NCI-H1105 treated with DMSO at 0.1 percent for 48 hours (cell line): Measurements from ENCODE around the gene AUTS2.
A peak's percentile ranks its signal among the peaks of the same experiment; 100 is the strongest.

Experiments
- DNase-seq: peaks from one replicate; lab custom pipeline; 2025; lab: John Stamatoyannopoulos, UW

AUTS2 gene

DNA sequence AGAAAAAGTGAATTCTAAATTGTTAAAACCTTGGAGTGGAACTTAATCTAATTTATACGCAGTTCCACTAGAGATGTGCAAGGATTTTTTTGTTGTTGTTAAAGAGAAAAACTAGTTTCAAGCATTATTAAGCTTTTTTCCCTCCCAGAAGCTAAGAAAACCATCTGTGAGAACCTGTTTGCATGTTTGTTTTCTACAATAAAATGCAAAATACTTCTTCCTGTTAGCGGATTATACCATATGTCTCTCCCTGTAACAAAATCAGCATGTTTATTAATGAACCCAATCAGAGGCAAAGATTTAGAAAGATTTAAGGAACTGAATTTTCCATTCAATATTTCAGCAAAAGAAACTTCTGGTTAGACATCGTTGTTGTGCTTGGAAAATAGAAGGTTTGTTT is 953.9 kb downstream of the AUTS2 start:
- DNase-seq = no peak

DNA sequence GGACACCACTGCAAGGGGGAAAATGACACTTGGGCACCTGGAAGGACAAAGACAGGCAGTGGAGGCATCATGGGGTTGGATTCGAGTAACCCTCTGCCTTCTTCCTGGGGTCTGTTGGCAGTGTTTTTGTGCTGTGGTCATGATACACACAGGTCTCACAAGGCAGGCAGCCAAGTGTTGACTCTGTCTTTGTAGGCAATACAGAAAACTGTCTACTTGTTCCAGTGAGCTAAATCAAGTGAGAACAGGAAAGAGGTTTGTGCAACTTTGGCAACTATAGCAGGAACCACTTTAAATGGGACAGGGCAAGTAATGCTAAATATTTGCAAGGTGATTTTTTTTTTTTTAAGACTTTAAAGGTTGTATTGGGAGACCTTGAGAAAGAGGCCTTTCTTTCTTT is 955.1 kb downstream of the AUTS2 start:
- DNase-seq = no peak

DNA sequence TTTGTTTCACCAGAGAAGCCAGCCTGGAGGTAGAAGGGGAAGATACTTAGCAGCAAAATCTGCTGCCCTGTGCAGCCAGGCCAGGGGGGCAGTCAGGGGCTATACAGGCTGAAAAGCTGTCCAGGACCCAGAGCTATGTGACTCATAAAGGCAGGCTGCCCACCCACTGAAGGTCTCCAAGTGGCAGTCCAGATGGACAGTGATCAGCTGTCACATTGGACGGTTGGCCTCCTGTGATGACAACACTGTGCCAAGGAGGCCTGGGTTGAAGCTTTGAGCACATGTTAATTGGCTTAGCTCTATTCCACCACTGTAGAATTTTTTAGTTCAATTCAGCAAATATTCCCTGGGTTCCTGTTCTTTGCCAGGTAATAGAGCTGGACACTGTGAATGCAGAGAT is 956.4 kb downstream of the AUTS2 start:
- DNase-seq = no peak

DNA sequence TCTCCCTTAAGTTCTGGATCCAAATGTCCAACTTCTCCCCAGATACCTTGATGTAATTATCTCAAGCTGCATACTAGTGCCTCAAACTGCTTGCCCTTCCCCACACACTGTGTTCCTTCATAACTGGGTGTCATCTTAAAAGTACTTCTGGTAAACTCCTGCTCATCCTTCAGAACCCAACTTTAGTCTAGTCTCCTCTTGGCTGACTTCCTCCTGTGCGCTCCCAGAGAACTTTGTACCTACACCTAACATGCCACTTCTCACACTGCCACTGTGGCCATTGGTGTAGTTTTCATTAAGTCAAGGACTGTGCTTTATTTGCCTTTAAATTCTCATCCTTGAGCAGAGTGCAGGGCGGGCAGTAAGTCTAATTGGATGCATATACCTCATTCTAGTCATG is 958.5 kb downstream of the AUTS2 start:
- no peak for DNase-seq

DNA sequence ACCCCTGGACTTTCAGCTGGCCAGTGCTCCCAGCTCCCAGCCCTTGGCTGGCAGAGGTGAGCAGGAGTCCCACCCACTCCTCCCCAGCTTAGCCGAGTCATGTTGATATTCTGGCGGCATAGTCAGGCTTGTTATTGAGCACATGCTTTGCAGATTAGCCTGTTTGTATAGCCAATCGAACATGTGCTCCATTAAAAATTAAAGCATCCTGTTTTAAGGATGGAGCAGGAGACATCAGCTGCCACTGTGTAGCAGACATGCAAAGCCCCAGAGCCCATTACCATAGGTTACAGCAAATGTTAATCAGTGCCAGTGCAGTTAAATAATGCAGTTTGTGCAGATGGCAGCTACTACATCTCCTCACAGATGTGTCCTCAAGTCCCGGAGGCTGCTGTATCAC is 959.1 kb downstream of the AUTS2 start:
- DNase-seq = no peak

- DNase-seq = no peak
Measured at GRCh38 chr7:70559815-70560214, 961.5 kb downstream of the AUTS2 start.

DNA sequence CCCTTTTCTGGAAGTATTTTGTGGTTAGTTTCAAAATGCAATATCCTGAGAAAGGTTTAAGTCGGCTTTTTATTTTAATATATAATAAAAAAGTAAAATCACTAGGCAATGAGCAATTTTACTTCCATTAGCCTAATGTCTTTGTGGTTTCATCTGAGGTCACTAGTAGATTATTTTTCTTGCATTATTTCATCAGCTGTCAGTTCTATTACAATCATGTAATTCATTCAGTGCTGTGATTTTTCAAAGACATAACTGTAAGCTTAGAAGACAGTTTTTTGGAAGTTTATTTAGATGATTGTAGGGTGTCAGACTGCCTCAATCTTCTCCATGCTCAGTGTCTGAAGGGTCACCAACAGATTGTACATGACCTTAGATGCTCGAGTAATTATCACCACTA is 965.7 kb downstream of the AUTS2 start:
- DNase-seq = no peak

DNA sequence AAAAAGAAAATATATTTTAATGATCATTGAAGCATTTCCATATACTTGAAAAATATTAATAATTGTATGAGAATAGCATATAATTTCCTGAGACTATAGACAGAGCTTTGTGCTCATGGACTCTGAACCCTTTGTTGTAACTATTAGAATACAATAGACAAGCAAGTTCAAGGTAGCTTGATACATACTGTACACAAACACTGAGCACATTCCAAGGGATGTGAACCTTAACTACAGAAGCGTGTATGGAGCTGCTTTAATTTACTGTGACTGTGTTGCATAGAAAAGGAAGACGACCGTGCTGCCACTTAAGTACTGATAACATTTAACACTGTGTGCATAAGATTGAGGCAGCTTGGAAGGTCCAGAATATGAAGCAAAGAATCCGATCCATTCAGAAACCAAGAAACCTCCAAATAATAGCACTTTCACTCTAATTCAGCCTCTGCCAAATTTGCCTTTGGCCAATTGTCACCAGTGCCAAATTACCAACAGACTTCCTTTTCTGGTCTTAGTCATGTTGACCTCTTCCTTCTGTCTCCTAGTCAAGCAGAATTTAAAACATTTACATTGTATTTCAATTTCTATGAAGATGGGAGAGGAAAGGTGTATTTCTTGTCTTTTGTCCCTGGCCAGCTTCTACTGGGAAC is 967.6 kb downstream of the AUTS2 start:
- no peak for DNase-seq

GRCh38 chr7:70566671-70567070 is 968.4 kb downstream of the AUTS2 start:
- DNase-seq = no peak

DNA sequence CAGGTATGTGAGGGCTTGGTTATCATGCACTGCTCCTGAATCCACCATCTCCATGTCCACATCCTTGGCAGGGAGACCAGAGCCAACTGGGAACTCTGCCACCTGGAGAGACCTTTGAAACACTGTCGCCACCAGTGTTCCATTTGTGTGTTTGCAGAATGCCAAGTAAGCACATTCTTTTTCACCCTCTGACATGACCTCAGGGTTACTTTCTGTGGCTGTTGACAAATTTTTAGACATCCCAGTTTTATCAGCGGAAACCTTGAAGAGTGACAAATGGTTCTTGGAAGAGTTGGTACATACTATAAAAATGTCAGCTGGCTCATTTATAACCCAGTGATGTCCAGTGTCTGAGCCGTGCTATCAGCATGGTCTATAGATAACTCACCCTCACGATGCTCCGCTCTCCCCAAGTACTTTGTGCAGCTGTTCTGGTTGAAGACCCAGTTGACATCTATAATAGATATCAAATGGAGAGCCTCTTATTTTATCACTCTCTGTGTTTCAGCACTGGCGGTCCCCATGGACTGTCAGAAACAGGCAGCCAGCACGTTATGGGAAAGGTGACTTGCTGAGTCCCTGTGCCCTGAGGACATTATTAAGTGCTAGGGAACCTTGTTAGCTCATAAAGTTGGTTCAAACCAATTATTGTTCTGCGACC is 970.5 kb downstream of the AUTS2 start:
- no peak for DNase-seq

- peak; percentile 39 for DNase-seq
Measured at GRCh38 chr7:70569335-70569819, 971.1 kb downstream of the AUTS2 start.

GRCh38 chr7:70570029-70570428 is 971.8 kb downstream of the AUTS2 start:
- no peak for DNase-seq

- no peak for DNase-seq
Measured at GRCh38 chr7:70570961-70571360, 972.7 kb downstream of the AUTS2 start.

DNA sequence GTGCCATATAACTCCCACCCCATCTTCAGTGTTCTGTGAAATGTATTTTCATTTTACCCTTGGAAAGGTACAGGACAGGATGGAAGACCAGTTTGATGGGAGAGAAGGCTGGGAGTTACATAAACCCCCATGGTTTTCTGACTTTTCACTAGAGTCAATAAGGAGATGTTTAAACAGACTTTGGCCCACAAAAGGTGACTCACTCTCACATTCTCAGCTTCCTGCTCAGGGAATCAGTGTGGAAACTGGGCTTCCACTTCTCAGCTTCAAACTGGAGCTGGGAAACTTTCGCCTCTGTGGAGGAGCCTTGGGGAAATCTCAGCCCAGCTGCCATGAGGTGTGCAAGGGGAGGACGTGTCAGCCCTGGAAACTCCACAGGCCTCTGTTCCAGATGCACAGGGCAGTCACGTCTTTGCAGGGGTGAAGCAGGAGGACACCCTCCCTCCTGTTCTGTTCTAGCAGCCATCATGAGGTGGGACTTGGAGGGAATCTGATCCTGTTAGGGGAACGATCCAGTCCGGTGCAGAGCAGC is 973.2 kb downstream of the AUTS2 start:
- DNase-seq = no peak

DNA sequence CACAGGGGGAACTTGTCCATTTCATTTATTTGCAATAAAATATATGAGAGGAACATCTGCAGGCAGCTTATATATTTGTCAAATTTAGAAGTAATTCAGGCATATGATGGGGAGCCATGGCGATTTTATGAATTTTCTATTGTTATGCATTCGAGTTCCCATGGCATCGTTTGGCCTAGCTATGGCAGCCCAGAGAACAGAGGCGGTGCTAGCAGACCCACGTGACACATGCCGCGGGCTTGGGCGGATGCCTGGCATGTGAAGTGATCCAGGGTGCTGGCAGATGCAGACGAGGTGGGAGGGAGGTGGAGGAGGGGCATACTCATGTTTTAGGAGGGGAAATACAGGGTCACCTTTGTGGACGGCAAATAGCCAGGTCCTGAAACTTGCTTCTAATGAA is 973.7 kb downstream of the AUTS2 start:
- DNase-seq = no peak

- DNase-seq = no peak
Measured at GRCh38 chr7:70572571-70572970, 974.3 kb downstream of the AUTS2 start.

DNA sequence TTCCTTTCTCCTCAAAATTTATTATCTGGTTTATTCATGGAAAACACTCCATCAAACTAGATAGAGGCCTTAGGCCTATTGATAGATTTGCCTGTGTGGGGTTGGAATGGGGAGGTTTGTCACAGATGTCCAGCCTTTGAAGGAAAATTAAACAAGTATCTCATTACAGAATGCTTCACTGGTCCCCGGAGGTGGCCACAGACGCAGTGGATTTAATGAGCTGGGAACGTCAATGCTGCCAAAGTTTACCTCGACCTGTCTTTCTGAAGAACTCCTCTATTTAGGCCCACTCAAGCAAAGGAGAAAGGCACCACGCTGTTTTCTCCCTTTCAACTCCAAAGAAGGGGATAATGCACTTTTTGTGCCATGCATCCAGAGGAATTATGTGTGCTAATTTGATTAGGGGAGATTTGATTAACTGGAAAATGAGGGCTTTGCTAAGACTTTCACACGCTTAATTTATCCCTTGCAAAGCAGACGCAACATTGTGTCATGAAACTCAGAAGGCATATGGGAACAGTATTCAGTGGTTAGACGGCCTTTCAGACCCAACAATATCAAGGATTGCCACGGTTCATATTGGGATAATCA is 974.9 kb downstream of the AUTS2 start:
- no peak for DNase-seq

DNA sequence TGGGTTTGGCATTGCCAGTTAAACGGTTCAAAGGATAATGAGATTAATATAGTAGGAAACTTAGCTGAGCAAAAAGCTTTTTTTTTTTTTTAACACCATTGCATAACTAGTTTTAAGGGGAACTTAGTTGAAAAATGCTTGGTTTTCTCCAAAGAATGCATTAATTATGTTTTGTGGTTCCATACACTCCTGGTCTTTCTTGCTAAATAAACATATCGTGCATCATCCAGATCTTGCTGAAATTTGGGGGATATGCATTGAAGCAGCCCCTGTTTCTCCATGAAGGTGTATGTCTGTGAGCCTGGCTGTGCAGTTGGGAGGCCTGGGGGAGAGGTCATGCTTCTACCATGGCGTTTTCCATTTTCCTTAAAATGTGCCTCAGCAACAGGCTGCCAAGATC is 975.4 kb downstream of the AUTS2 start:
- no peak for DNase-seq

GRCh38 chr7:70574314-70574834 is 976.1 kb downstream of the AUTS2 start:
- DNase-seq = no peak

DNA sequence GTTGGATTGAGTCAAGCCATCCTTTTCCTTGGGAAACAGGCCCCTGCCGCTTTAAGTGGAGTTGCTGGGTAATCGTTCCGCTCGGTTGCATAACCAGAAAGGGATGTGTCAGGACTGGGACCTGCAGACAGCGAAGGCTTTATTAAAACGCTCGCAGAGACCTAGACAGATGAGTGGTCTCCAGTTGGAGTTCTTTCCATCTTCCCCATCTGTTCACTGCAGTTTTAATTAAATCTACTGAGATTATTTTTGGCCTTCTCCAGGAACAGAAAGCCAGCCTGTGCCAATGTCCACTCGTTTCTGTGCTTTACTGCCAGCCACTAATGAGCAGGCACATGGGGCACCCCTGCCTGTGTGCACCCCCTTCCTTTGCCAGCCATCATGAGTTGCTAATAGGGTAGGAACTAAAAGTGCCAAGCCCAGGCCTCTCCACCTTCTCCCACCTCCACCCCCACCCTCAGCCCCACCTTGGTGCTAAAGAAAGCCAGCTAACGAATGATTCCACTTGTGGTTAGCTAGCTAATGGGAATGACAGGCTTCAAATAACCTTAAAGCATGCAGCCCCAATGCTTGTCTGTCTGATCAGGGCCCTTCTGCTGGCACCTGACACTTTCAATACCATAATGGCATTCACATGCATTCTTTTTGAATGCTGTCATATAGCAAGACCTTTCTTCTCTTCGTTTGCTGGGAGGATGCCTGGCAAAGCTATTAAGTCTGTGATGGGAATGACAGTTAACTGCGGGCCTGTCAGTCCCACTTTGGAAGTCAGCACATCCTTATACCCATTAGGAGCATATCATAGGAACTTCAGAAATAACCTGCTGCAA is 976.9 kb downstream of the AUTS2 start:
- no peak for DNase-seq

GRCh38 chr7:70577078-70577477 is 978.8 kb downstream of the AUTS2 start:
- no peak for DNase-seq

GRCh38 chr7:70578131-70578530 is 979.9 kb downstream of the AUTS2 start:
- DNase-seq = no peak
